ENCODE results near the gene TENT4B. TPM values are rescaled to one million over a fixed set of nuclear protein-coding genes. Genes with fewer than 3 reads are reported as not detected.

Gene TENT4B
- total RNA-seq, 1 donor from 2014 or later: 8.4 TPM

GRCh38 chr16:50269769-50270509 lies 116.8 kb downstream of the TENT4B start:
- no peak overlapping the region for H3K27ac Mint-ChIP-seq (ENCODE audit: unreplicated experiment)
- H3K4me3 Mint-ChIP-seq (ENCODE audit: unreplicated experiment): no peak overlapping the region

GRCh38 chr16:50270510-50271147 lies 117.5 kb downstream of the TENT4B start:
- Mint-ChIP-seq H3K9me3 (ENCODE audit: low read depth) (no peaks in the 10 kb centered on the region), H3K4me1 (ENCODE audit: low read depth) (peaks cover 19% of the 10 kb centered on the region), H3K27ac (ENCODE audit: unreplicated experiment) (no peak overlapping the region), H3K4me3 (ENCODE audit: unreplicated experiment) (no peak overlapping the region), H3K27me3 (ENCODE audit: low read depth) (no peaks in the 10 kb centered on the region), H3K36me3 (ENCODE audit: low read depth) (no peaks in the 10 kb centered on the region)
- TF ChIP-seq, protein P1, sequence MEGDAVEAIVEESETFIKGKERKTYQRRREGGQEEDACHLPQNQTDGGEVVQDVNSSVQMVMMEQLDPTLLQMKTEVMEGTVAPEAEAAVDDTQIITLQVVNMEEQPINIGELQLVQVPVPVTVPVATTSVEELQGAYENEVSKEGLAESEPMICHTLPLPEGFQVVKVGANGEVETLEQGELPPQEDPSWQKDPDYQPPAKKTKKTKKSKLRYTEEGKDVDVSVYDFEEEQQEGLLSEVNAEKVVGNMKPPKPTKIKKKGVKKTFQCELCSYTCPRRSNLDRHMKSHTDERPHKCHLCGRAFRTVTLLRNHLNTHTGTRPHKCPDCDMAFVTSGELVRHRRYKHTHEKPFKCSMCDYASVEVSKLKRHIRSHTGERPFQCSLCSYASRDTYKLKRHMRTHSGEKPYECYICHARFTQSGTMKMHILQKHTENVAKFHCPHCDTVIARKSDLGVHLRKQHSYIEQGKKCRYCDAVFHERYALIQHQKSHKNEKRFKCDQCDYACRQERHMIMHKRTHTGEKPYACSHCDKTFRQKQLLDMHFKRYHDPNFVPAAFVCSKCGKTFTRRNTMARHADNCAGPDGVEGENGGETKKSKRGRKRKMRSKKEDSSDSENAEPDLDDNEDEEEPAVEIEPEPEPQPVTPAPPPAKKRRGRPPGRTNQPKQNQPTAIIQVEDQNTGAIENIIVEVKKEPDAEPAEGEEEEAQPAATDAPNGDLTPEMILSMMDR (IDR thresholded peaks at IDR 0.05): no peak
- DNase-seq (ENCODE audit: low spot score): peak; percentile 51

More at GRCh38 chr16:50269769-50270509, 116.8 kb downstream of the TENT4B start:
- TF ChIP-seq, protein P1 (IDR thresholded peaks at IDR 0.05): no peak
- no peaks in the 10 kb centered on the region for H3K9me3 Mint-ChIP-seq (ENCODE audit: low read depth)
- H3K27me3 Mint-ChIP-seq (ENCODE audit: low read depth): no peaks in the 10 kb centered on the region
- peaks cover 23% of the 10 kb centered on the region for H3K4me1 Mint-ChIP-seq (ENCODE audit: low read depth)
- no peaks in the 10 kb centered on the region for H3K36me3 Mint-ChIP-seq (ENCODE audit: low read depth)
- peak; percentile 65 for DNase-seq (ENCODE audit: low spot score)

- no peaks in the 10 kb centered on the region for H3K36me3 Mint-ChIP-seq (ENCODE audit: low read depth)
- H3K27me3 Mint-ChIP-seq (ENCODE audit: low read depth): no peaks in the 10 kb centered on the region
- H3K4me1 Mint-ChIP-seq (ENCODE audit: low read depth): peaks cover 13% of the 10 kb centered on the region
- no peak overlapping the region for H3K27ac Mint-ChIP-seq (ENCODE audit: unreplicated experiment)
- peak; percentile 77 for DNase-seq (ENCODE audit: low spot score)
- TF ChIP-seq, protein P1 (IDR thresholded peaks at IDR 0.05): no peak
- H3K9me3 Mint-ChIP-seq (ENCODE audit: low read depth): no peaks in the 10 kb centered on the region
- no peak overlapping the region for H3K4me3 Mint-ChIP-seq (ENCODE audit: unreplicated experiment)
Observed at GRCh38 chr16:50271148-50272041, 118.3 kb downstream of the TENT4B start.

DNA sequence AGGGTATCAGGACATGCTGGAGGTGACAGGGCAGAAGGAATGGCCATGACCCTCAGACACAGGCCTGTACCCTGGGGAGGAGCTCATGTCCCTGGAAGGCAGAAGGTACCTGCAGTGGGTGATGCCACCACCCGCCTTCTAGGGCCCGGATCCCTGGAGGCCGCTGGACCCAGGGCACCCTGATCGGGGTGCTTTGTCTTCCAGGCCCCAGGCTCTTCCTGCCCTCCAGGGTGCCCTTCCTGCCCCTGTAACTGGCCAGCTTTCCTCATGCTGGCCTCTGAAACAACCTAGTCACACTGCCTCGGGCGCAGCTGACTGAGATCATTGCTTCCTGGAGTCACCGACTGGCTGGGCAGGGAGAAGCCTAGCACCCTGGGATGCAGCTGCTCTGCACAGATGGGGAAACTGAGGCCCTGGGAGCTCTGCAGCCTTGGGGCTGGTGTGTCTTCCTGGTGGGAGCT lies 119.0 kb downstream of the TENT4B start:
- H3K4me1 Mint-ChIP-seq (ENCODE audit: low read depth): peaks cover 5% of the 10 kb centered on the region
- H3K4me3 Mint-ChIP-seq (ENCODE audit: unreplicated experiment): no peak overlapping the region
- H3K9me3 Mint-ChIP-seq (ENCODE audit: low read depth): no peaks in the 10 kb centered on the region
- TF ChIP-seq, protein P1 (IDR thresholded peaks at IDR 0.05): no peak
- no peak overlapping the region for H3K27ac Mint-ChIP-seq (ENCODE audit: unreplicated experiment)
- no peaks in the 10 kb centered on the region for H3K27me3 Mint-ChIP-seq (ENCODE audit: low read depth)
- no peaks in the 10 kb centered on the region for H3K36me3 Mint-ChIP-seq (ENCODE audit: low read depth)
- peak; percentile 77 for DNase-seq (ENCODE audit: low spot score)

All from chondrocyte (in vitro differentiated cells).